Stimulated activated CD4-positive, alpha-beta T cell treated with anti-CD3 and anti-CD28 coated beads, Interleukin-4, amount 100 ng/mL, for 4 hours (primary cell): Measurements from ENCODE around the gene ENDOD1.

ENCODE experiments used
- DNase-seq, 2 experiments: peaks; one replicate each; pipeline ENCODE4 v3.0.0-alpha.2; 2020

ENDOD1 gene

DNA sequence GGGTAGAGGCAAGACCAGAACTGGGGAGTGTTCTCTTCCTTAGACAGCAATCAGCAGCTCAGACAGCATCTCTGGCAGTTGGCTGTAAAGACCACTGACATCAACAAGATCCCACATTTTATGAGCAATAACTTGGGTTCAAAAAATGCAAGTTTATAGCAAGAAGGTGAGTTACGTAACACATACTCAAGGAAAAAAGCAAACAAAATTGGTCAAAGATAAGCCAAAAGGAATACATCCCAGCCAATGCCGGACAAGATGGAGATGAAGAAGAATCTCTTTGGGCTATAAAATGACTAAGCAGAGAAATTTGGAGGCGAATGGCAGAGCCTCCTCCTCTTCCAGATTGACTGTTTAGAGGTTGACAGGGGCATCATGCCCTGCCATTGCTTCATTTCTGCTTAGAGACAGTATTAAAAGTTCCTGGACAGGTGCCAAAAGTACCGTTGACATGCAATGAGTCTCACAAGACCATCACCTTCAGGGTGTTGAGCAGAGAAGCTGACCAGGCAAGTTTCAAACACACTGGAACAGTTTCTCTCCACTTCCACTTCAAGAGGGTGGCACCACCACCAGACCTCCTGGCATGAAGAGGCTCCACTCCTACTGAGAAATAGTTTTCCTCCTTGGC is 55.9 kb downstream of the ENDOD1 start:
- no peak for DNase-seq

DNA sequence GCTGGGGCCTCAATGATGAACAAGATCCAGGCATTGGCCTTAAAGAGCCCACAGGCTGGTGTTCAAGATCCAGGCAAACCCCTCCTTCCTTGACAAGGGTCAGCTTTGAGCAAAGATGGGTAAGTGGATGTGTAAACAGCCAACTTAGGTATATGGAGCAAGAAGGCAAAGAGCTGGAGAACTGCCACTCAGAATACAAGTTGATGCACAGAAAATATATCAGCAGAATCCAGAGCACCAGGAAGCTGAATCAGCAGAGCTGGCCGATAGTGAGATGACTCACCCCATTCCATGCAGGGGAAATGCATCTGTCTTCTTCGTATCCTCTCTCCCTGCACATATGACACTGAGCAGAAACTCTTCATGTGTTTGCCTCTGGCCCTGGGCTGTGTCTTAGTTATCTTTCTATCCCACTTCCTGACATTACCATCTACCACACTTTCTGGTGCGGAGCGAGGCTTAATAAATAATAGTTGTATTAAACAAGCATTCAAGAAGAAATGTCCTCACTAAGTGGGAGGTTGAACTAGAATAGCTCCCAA is 57.8 kb downstream of the ENDOD1 start:
- DNase-seq, result peak in 1 of 2 experiments; percentile 19

DNA sequence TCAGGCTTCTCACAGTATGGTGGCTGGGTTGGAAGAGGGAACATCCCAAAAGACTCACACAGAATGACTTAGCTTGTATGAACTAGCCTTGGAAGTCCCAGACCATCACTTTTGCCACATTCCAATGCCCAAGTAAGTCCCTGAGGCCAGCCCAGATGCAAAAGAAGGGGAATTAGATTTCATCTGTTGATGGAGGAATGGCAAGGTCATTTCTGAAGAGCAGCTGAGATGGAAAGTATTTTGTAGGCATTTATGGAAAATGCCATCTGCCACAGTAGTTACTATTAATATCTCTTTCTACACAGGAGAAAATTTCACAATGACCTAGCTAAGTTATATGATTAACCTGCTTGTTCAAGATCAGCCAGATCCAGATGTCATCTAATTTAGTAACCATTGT is 58.8 kb downstream of the ENDOD1 start:
- no peak for DNase-seq

DNA sequence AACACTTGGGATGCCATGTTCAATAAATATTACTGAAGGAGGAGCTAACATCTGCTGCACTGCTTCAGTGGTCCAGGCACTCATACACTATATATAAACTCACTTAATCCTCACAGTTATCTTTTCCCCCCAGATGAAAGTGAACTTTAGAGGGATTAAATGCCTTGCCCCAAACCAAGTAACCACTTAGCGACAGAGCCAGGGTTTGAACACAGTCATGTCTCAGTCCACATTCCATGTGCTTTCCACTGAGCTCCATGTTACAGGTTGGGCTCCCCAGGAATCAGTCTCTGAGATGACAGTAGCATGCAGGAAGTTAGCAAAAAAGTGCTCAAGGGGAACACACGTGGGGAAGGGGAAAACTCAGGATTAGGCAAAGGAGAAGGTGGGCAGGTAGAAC is 59.3 kb downstream of the ENDOD1 start:
- no peak for DNase-seq

DNA sequence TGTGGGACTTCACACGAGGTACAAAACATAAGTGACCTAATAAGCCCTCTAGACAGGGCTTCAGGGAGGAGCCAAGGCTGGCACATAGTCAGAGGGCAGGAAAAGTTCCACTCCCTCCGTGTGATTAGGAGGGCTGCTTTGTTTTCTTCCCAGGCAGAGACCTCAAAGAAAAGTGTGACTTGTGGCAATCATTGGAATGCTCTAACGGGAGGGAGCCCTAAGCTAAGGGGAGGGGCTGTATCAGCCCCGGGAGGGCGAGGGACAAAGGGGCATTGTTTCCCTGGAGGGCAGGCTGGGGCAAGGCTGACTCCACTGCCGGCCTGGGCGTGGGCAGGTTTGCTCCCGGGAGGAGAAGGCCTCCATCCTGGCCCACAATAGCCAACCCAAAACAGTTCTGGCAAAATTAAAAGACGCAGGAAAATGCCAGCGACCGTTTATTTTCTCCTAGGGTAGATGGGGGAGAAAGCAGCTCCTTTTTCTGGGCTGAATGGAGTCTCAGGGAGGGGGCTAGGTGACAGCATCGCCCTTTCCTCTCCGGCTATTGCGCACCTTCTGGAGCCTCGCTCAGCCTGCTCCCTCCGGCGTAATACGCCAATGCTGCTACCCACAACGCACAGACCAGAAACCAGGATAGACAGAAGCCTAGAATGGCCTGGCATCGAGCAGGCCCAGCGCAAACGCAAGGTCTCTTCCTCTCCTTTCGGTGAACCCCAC is 60.2 kb downstream of the ENDOD1 start:
- DNase-seq, result no peak

DNA sequence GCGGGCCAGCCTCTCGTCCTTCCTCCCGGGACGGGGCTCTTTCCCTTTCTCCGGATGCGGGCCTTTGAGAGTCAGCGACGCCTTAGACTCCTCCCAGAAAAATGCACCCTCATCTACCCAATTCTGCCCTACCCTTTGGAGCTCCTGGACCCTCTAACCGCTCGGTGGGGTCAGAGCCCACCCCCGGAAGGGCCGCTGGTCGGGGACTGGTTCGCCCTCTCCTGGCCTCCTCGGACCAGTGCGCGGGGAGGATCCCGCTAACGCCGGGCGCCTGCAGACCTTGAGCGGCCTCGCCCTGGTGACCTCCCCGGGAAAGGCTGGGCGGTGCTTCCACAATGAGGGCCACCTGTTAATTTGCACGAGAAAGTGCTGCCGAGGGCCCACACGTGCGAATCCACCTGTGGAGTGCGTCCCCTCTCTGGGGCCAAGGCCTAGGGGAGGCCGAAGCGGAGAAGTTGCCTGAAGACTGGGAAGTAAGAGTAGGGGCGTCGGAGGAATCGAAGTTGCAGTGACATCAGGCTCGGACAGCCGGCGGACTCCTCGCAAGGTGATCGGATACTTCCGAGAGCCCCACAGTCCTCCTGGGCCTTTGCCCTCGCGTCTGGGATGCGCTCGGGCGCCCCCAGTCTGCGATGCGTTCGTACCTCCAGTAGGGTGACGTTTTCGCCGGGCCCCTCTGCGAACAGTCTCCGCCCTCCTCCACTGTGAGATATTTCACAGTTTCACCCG is 61.5 kb downstream of the ENDOD1 start:
- DNase-seq, result peak; percentile 82 to 90

DNA sequence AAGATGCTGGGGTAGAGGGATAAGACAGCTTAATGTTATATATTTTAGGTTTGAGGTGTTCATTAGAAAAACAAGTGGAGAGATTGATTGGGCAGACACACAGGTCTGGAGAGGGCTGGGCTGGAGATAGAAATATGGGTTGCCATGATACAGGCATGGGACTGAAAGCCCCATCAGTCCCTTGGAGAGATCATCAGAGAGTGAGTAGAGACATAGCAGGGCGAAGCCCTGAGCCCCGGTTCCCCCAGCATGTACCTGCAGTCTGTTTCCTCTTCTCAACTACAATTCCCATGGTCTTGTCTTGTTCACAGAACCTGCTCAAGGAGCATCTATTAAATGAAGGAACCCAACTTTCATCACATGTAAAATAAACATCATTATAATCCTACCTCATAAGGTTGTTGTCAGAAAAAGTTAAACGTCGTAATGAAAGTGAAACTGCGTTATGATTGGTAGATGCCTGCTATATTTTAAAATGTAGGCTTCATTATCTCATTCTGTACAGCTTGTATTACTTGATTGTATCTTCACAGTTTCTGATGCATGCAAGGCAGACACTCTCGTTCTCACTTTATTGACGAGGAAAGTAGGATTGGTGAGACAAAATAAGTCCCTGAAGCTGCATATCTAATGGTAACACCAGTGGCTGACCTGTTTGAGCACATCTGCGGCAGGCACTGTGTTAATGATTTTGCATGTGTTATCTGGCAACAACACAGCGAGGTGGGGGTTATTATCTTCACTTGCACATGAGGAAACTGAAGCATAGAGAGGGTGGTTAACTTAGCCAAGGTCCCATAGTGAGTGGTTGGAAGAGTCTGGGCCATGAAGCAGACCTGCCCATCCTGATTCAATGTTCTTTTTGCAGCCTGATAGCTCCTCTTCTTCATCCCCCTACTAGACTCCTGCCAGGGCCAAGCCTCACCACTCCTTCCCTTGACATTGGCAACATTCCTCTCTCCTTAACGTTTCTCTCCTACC is 63.5 kb downstream of the ENDOD1 start:
- no peak for DNase-seq

DNA sequence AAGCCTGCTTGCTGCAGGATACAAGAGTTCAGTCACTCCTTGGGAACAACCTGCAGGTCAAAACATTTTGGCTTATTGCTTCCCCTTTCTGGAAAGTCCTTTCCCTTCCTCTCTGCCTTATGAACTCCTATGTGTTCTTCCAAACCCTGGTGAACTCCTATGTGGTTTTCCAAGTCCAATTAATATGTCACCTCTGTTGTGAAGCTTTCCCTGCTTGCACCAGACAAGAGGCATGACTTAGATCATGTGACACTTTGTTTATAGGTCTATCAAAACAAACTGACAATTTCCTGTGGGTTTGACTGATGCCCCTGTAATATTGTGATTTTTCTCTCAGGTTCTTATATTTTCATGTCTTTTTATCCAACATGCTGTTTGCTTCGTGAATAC is 64.2 kb downstream of the ENDOD1 start:
- DNase-seq, result no peak

DNA sequence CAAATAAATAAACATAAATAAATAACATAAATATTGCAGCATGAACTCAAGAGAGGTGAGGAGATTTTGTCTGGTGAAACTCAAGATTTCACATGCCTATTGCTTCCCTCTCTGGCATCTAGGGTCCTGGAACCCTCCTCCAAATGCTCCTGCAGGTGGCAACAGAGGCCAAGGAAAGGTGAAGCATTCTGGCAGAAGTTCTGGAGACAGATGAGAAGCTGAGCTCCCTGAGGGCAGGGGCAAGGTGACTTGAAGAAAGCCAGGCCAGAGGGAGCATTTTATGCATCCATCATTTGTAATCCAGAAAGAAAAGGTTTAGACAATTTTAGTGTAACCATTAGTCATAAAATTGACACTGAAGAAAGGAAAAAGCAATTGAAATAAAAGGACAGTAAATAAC is 64.9 kb downstream of the ENDOD1 start:
- peak; percentile 43 to 62 for DNase-seq

DNA sequence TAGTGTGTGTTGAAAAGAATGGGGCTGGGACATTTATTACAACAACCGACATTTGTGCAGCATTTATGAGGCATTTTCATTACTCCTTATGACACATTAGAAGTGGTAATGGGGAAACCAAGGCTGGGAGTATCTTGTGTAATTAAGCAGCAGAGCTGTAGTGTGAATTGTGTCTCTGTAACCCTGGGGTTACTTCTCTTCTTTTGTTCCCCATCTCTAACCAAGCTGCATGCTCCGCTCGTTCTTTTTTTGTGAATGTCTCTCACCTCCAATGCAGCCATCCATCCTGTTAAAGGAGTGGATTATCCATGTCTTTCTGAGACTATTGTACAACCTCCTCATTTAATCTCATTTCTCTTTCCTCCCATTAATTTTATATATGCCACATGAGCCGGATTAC is 65.7 kb downstream of the ENDOD1 start:
- DNase-seq, result no peak

DNA sequence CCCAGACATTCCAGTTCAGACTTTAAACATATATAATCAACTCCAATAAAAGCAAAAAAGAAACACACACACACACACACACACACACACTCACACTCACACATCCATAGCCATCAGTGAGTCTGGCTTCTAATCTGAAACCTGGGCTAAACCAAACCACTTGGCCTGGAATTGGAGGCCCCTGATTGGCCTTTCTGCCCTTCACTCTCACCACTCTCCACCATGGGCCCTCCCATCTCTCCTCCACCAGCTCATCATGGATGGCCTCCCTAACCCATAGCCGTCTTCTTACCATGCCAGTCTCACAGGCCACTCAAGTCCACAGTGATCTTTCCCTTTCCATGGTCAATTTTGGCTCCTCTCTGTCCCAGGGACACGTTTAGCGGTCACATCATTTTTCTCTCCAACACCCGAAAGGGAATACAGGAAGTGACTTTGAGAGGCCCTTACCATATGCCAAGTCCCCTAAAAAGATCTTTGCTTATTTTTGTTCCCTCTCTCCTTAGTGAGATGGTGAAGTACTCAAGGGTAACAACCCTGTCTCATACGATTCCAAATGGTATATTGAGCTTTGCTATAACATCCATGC is 66.6 kb downstream of the ENDOD1 start:
- no peak for DNase-seq

DNA sequence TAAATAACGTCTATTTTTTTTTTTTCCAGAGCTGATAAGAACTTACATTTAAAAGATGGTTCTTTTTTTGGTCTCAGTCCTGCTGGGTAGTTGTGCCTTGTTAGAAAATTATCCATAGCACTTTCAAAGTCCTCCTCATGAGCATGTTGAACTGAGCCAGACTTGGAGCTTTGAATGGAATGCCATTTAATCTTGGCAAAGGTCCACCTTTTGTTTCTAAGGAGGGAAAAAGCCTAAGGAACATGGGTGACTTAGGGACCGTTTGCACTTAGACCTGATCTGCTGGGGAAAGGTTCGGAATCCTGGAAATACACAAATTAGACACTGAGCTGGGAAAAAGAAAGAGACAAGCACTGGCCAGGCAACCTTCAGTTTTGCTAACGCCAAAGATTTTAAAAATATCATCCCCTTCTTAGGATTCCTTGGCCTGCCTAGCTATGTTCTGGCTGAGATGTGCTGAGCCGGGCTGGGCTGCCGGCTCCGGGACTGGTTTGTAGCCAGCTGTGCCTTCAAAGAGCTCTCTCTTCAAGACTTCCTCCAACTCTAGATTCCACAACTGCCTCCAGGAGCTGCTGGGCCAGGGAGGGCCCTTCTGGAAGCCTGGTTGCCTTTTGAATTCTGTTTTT is 67.4 kb downstream of the ENDOD1 start:
- no peak for DNase-seq

DNA sequence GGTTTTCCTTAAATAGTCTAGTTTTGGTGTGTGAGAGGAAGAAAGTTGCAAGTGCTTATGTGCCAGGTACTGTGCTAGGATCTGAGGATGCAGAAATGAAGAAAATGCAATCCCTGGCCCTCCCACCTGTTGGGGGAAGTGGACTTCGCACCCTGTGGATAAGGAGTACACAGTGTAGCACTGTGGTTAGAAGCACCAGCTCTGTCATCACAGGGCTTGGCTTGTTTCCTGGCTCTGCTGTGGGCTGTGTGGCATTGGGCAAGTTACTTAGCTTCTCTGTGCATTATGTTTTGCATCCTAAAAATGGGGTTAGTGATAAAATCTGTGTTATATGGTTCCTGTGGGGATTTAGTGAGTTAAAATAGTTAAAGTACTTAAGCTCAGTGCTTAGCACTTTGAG is 68.2 kb downstream of the ENDOD1 start:
- no peak for DNase-seq

DNA sequence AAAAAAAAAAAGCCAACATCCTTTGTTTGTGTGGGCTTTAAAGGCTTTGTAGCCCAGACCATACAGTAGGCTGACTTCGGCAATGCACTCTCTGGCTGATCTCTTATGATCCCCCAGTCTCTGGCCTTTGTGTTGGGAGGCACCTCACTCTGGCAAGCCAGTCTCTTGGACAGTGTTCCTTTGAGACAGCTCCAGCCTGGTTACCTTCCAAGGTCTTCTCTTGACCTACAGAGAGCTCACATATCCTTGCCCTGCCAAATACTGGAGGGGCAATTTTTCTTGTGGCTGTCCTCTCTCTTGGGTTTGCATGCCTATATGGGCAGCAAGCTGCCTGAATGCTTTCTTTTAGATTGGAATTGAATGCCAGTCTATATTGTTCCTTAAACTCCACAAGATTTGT is 71.6 kb downstream of the ENDOD1 start:
- no peak for DNase-seq

DNA sequence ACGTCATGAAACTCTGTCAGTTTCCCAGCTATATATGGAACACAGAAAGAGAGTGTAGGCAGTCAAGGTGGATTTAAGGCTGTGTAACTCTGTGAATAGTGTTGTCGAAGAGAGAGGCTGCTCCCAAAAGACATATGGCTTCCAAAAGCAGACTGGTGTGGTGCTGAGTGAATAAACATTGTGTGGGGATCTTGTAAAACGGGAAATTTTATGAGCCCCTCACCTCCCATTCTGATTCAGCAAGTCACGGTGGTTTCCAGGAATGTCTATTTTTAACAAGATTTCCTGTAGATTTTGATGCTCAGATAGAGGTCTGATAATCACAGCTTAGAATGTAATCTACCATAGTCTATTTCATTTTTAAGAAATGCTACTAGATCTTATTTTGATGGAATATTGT is 73.5 kb downstream of the ENDOD1 start:
- no peak for DNase-seq

DNA sequence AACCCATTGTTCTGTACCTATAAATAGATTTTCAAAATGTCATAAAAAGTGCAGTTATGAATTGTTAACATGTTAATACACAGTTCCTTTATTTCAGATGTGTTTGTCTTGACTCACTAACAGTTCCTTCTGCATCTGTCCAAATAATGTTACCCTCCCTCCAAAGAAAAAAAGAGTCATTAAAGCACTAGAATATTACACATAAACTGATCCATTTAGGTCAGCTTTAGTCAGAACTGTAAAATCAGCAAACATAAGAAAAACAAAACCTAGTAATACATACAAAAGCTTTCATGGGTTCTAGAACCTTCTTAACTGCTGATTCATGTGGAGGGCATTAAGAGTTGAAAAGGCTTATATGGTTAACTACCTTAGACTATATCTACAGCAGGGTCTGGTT is 76.0 kb downstream of the ENDOD1 start:
- DNase-seq, result no peak

DNA sequence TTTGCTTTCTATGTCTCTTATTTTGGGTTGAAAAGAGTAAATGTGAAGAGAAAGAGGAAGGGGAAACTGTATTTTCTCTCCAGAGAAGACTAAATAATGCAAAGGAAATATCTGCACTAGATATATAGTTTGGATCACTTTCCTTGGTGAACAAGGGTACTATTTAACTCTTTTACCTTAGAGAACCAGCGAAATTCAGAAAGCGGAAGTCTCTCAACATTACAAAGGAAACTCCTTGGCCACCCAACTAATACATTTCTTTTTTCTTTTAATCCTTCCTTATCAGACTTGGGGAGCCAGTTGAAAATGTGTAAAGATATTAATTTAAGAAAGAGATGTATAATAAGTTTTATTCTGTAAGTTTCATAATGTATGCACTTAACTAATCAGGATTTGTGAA is 77.1 kb downstream of the ENDOD1 start:
- DNase-seq, result no peak

DNA sequence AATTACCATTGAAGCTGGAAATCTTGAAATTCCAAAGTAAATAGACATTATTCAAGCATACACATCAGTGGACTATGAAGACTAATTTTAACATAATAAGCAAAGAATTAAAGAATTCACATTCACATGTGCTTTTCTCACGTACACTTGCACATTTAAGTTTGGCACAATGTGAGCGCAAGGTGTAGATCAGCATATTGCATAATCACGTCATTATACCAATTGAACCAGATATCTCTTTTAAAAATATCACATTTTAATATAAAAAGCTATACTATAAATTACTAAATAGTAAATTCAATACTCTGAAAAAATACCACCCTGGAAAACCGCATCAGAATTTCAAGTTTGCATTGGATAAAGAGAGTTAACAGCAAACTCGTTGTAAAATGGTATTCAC is 80.6 kb downstream of the ENDOD1 start:
- DNase-seq, result no peak

DNA sequence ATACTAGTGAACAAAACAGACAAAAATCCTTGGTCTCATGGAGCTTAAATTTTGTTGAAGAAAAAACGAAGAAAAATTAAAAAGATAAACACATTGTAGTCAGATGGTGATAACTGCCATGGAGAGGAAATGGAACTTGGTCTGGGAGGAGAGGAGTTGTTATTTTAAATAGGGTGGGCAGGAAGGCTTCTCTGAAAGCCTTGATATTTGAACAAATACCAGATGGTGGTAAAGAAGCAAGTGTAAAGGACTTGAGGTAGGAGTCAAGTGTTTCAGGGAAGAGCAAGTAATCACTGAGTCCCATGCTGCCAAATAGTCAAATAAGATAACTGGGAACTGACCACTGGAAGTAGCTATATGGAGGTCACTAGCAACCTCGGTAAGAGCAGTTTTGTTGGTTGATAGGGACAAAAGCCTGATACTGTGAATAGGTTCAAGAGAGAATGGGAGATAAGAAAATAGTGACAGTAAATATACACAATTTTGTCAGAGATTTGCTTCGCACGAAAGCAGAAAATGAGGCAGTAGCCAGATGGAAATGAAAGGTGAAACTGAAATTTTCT is 86.3 kb downstream of the ENDOD1 start:
- DNase-seq, result no peak
